LNCAP (cell line): ENCODE results near the gene IQCK.

Source experiments
- CTCF ChIP-seq: fragments of 450-650 bp; IDR thresholded peaks from 2 replicates; pipeline ENCODE4 v1.5.1; 2017; ENCODE audit warnings: mild to moderate bottlenecking

Gene IQCK

GRCh38 chr16:19859166-19859565 lies 141.1 kb downstream of the IQCK start:
- no peak for TF ChIP-seq CTCF

- no peak for TF ChIP-seq CTCF
Observed at GRCh38 chr16:19859603-19860002, 141.5 kb downstream of the IQCK start.

- TF ChIP-seq CTCF, result no peak
Observed at GRCh38 chr16:19860166-19861041, 142.3 kb downstream of the IQCK start.

- TF ChIP-seq CTCF, result no peak
Observed at GRCh38 chr16:19861133-19861532, 143.1 kb downstream of the IQCK start.

GRCh38 chr16:19861811-19862327 lies 143.8 kb downstream of the IQCK start:
- TF ChIP-seq CTCF, result no peak

GRCh38 chr16:19863990-19864389 lies 145.9 kb downstream of the IQCK start:
- TF ChIP-seq CTCF, result no peak

- no peak for TF ChIP-seq CTCF
Observed at GRCh38 chr16:19864566-19864965, 146.5 kb downstream of the IQCK start.
